Medulla oblongata (tissue), 1 donor: ENCODE results near the gene IL1RN.

Source experiments
- DNase-seq: peaks from one replicate; pipeline ENCODE4 v3.0.0-alpha.2; 2015; ENCODE audit errors: extremely low spot score

The IL1RN gene

DNA sequence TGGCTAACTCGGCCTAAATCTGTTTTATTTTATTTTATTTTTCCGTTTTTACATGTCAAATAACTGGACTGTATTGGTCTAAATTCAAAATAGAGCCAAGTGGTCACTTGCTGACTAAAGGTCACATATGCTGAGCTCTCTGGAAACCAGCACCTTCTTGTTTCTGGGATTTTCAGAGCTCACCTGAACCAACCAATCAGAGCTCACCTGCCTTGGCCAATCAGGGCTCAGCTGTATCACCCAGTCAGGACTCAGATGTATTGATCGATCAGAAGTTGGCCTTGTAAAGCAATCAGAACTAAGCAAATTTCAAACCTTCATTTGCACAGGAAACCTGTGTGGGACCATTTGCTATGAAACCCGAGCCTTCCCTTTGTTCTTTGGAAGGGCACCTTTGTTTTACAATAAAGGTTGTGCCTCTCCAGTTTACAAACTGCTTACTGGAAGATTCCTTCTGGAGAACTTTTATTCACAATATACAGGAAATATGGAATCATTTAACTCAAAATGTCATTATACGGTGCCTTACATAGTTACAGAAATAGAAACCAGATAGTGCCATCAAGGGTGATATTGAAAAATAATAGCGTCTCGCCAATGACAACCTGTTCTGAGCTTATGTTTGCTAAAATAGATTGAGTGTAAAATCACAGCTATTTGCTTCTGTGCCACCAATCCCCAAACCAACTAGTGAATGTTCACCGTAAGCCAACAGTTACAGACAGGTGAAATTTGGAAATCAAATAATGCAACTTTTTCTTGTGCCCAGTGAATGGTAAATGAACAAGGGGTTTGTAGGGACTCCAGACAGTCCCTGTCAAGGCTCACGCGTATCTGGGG, 29.1 kb downstream of the IL1RN start:
- no peak for DNase-seq

DNA sequence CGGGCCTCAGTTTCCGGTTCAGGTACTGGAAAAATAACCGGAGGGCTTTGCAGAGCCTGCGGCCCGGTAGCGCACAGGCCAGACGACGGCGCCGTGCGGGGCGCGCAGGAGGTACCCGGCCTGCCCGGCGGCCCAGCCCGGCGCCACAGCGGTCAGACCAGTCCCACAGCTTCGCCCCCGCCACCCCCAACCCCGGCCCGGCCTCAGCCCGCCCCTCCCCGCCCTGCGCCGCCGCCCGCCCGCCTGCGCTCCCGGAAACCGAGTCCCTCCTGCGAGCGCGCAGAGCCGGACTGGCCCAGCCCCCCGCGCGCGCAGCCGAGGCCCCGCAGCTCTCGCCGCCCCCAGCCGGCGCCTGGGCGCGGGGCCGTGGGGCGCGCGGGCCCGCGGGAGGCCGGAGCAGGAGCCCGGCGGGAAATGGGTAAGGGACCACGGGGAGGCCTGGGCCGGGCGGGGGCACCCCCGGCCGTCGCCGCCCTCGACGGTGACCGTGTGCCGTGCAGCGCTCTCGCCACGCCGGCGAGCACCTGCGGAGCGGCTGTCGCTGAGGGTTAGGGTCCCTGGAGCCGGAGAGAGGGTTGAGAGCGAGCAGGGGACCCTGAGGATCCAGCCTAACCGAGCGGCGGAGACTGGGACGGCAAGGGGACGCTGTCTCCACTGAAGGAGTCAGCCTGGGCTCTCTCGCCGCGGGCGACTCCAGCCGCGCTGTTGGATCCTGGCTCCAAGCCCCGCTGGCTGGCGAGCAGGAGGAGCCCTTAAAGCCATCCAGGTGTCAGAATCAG, 29.9 kb downstream of the IL1RN start:
- no peak for DNase-seq

- no peak for DNase-seq
These were observed 30.7 kb downstream of the IL1RN start for GRCh38 chr2:113157897-113158753.

- DNase-seq = no peak
These were observed 31.6 kb downstream of the IL1RN start for GRCh38 chr2:113158884-113159553.

- no peak for DNase-seq
These were observed 32.9 kb downstream of the IL1RN start for GRCh38 chr2:113160248-113160647.

DNA sequence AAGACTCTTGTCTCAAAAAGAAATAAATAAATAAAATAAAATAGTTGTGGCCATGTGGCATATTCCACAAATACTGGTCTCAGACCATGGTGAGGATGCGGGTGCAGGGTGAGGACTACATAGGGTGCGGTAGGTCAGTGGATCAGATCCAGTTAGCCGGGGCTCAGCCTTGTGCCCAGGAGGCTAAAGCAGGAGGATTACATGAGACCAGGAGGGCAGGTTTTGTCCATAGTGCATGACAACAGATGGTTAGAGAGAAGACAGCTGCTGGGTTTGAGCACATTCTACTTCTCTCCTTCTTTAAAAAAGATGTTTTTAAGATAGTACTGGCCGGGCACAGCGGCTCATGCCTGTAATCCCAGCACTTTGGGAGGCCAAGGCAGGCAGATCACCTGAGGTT, 33.6 kb downstream of the IL1RN start:
- no peak for DNase-seq

GRCh38 chr2:113162173-113162572, 34.8 kb downstream of the IL1RN start:
- no peak for DNase-seq

DNA sequence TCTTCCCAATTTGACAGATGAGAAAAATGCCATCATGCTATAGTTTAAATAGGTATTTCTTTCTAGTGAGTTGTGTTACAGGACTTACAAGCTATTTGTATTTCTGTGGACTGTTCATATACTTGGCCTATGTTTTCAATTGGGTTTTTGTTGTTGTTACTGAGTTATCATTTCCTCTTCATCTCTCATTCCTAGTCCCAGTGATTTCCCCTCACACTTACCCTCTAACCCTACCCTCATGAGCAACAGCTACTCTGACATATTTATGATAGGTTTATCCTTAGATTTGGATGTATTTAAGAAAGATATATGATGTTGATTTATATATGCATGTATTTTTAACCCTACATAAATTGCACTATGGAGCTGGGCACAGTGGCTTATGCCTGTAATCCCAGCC, 35.5 kb downstream of the IL1RN start:
- no peak for DNase-seq

DNA sequence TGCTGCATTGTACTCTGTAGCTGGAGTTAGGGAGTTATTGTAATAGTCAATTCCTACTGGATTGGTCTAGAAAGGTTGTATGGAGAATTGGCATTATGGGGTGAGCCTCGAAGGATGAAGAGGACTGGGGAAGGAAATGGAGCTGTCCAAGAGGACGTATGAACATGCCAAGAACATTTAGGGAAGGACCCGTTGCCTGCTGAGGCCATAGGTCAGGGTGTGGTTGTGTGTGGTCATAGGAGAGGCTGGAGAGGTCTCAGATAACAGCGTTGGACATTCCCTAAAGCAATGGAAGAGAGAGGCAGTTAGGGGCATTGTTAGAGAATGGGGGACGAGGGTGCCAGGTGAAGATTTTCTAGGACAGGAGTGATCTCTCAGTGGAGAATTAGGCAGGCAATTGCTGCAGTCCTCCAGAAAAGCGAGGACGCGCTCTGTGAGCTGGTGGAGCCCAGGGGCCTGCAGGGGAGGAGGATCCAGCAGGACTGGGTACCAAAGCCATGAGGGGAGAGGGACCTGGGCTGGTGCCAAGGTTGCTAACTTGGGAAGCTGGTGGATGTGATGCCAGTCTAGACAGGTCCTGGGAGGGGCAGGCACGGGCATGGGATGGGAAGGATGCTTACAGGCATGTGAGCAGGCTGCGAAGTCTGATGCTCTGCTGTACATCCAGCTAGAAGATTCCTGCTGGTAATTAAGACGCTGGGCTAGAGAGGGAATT, 37.0 kb downstream of the IL1RN start:
- no peak for DNase-seq

DNA sequence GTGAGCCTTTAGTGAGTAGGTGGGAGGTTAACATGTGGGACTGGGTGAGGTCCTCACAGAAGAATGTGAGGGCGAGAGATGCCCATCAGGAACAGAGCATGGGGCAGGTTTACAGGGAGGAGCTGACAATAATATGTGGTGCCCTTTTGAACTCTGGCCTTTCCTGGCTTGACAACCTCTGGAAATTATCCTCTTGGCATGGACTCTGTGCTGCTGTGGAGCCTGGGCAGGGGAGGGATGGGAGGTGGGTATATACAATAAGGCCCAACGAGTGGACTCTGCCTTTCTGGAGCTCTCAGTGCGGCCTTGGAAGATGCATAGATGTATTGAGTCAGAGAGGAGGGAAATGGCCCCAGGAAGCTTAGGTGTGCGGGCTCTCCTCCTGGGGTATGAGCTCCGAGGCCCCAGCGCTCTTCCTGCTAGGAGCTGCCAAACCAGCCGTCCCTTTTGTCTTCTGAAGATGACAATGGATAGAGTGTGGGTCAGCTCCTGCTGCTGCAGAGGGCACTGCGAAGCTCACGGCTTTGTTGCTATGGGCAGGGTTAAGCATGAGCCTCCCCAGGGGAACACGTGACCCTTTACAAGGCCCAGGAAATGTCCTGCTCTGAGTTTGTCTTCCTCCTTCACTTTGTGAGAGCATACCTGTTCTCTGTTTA, 37.7 kb downstream of the IL1RN start:
- DNase-seq = no peak

DNA sequence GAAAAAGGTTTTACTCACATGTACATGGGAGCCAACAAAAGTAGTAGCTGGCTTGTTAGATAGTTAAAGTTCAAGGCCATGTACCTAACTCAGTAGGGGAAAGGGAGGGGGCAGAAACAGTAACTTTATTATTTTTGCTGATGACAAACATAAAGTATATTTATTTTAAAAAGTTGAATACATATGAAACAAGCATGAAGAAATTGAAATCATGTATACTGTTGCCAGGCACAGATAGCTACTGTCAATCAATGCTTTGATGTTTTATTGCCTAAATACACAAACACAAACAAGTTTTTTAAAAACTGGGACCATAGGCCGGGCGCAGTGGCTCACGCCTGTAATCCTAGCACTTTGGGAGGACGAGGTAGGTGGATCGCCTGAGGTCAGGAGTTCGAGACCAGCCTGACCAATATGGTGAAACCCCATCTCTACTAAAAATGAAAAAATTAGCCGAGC, 38.8 kb downstream of the IL1RN start:
- DNase-seq = no peak

- DNase-seq = no peak
These were observed 39.9 kb downstream of the IL1RN start for GRCh38 chr2:113167115-113167932.

DNA sequence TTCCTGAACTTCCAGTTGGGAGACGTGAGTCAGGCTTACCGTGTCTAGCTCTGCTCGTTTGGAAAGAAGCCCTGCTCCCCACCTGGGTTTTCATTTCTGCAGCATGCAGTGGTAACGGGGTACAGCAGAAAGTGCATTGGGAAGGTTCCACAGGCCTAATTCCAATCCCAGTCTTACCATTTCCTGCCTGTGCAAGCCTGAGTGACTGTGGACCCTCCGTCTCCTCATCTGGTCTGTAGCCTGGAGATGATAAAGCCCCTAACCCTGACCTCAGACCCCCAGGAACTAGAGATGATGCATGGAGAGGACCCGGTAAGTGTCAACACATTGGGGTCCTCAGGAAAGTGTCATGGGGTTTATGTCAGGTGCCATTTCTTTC, 40.6 kb downstream of the IL1RN start:
- no peak for DNase-seq

DNA sequence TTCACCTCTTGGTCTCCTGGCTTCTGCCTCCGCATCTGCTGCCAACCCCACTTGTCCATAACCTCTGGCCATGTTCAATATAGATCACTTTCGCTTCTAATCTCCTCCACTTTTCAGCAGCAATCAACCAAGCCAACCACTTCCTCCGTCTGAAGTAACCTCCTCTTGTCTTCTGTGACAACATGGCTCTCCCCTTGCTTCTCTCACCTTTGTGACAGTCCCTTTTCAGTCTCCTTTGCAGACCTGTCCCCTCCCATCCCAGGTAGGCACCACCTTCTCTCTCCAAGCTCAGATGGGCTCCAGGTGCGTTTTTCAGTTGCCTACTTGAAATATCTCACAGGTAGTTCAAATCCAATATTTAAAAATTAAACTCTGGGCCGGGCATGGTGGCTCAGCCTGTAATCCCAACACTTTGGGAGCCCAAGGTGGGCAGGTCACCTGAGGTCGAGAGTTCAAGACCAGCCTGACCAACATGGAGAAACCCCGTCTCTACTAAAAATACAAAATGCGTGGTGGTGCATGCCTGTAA, 41.7 kb downstream of the IL1RN start:
- no peak for DNase-seq

GRCh38 chr2:113169586-113169985, 42.2 kb downstream of the IL1RN start:
- no peak for DNase-seq

GRCh38 chr2:113171334-113172075, 44.1 kb downstream of the IL1RN start:
- no peak for DNase-seq

DNA sequence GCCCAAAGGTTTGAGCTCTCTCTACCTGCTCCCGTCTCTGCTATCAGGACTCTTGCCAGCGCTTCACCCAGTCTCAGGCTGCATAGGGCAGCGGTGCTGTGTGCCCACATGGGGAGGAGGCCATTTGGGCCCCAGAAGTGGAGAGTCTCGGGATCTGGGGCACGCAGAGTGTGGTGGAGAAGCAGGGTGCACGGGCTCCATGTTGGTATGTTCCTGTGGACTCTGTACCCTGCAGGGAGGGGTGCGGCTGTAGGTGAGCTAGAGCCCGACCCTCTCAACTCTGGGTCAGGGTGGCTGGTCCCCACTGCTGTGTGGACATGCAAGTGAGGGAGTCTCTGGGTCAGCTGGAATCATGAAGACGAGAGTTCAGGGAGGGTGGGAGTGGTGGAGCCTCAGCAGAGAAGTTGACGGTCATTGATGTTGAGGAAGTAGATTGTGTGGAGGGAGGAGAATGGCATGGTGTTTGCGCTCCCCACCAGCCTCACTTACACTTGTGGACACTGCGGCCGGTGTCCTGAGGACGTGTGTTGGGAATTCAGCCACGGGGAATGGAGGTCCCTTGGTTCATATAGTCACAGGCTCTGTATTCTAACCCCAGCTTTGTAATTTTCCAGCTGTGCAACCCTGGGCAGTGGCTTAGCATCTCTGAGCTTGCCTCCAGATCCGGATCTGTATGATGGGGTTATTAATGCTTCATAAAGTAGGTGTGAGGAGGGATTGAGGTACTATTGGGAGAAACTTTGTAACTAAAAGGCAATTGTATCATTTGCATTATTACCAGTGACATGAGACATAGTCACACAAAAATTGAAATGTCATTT, 45.5 kb downstream of the IL1RN start:
- no peak for DNase-seq
